Measurements from ENCODE around the gene EIF3L. TPM values are rescaled to one million over a fixed set of nuclear protein-coding genes. Genes with fewer than 3 reads are reported as not detected.
A peak's percentile ranks its signal among the peaks of the same experiment; 100 is the strongest.

EIF3L gene
- total RNA-seq, 1 donor from 2014 or later: 971 TPM

DNA sequence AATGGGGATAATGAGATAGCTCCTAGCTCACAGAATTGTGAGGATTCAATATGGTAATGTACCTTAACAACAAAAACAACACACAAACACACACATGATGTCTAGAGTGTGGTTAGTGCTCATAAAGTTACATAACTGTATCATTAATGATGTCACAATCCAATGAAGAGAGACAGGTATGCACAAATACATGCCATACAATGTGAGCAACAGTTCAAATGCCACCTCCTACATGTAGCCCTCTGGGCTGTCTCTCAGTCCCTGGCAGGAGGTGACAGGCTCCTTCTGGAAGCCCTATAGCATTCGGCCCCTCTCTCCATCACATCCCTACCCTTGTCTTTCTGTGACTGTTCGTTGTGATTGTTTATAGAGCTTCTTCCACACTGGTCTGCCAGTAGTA, 48.6 kb downstream of the EIF3L start:
- Mint-ChIP-seq H3K36me3 (no peaks in the 10 kb centered on the region), H3K27ac (peak overlapping the region; percentile 79), H3K4me3 (no peak overlapping the region), H3K4me1 (peaks cover 30% of the 10 kb centered on the region), H3K9me3 (no peaks in the 10 kb centered on the region), H3K27me3 (ENCODE audit: insufficient read depth, low read depth) (peaks cover 6% of the 10 kb centered on the region)
- H3K4me3 ChIP-seq: no peak overlapping the region
- H2AFZ ChIP-seq (replicated peaks): no peak overlapping the region
- no peaks in the 10 kb centered on the region for H3K27me3 ChIP-seq
- no peaks in the 10 kb centered on the region for H3K79me2 ChIP-seq (ENCODE audit: low read depth)
- no peaks in the 10 kb centered on the region for H3K36me3 ChIP-seq
- H3K4me2 ChIP-seq: no peak overlapping the region
- H3K9me3 ChIP-seq (ENCODE audit: low read depth): no peaks in the 10 kb centered on the region
- no peak overlapping the region for H3K27ac ChIP-seq
- no peaks in the 10 kb centered on the region for H4K20me1 ChIP-seq (ENCODE audit: low read depth)
- TF ChIP-seq, protein P1, sequence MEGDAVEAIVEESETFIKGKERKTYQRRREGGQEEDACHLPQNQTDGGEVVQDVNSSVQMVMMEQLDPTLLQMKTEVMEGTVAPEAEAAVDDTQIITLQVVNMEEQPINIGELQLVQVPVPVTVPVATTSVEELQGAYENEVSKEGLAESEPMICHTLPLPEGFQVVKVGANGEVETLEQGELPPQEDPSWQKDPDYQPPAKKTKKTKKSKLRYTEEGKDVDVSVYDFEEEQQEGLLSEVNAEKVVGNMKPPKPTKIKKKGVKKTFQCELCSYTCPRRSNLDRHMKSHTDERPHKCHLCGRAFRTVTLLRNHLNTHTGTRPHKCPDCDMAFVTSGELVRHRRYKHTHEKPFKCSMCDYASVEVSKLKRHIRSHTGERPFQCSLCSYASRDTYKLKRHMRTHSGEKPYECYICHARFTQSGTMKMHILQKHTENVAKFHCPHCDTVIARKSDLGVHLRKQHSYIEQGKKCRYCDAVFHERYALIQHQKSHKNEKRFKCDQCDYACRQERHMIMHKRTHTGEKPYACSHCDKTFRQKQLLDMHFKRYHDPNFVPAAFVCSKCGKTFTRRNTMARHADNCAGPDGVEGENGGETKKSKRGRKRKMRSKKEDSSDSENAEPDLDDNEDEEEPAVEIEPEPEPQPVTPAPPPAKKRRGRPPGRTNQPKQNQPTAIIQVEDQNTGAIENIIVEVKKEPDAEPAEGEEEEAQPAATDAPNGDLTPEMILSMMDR (IDR thresholded peaks at IDR 0.05): no peak
- TF ChIP-seq EZH2 (IDR thresholded peaks at IDR 0.05) (no peak), EZH2phosphoT487 (IDR thresholded peaks at IDR 0.05) (no peak)
- peaks cover 37% of the 10 kb centered on the region for H3F3A ChIP-seq (ENCODE audit: low read depth)
- no peak overlapping the region for H3K9ac ChIP-seq
- H3K4me1 ChIP-seq: peaks cover 38% of the 10 kb centered on the region
- no peak for DNase-seq (ENCODE audit: low spot score)

DNA sequence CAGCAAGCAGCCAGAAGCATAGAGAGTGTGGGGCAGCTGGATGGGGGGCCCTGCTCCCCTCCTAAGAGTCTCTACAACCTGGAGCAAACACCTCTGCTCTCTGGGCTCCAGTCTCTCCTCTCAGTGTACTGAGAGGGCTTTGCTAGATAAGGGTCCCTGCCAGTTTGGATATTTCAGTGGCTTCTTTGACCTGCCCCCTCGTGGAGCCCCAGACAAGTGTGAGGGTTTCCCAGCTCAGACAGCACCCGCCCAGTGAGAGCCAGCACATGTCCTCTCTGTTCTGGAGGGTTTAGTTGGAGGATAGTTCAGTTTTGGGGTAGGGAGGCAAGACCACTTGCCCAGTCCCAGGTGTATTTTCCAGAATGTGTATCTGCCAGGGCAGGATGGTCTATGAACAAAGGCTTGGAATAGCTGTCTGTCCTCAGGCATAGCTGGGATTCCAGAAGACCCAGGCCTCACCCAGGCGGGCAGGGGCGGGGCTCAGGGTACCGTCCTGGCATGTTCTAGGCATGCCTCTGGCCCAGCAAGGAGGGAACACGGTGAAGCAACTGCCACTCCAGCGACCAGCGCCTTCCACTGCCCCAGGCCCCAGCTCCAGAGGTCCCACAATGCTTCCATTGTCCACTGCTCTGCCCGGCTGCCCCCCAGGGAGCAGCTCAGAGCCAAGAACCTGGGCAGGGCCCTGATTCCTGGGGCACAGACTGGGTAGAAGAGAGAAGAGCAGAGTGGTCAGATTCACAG, 49.4 kb downstream of the EIF3L start:
- Mint-ChIP-seq H3K9me3 (no peaks in the 10 kb centered on the region), H3K36me3 (no peaks in the 10 kb centered on the region), H3K4me1 (peaks cover 27% of the 10 kb centered on the region), H3K4me3 (no peak overlapping the region), H3K27me3 (ENCODE audit: insufficient read depth, low read depth) (peaks cover 6% of the 10 kb centered on the region), H3K27ac (peak overlapping the region; percentile 79)
- no peaks in the 10 kb centered on the region for H3K36me3 ChIP-seq
- H3K27me3 ChIP-seq: no peaks in the 10 kb centered on the region
- H3K4me2 ChIP-seq: no peak overlapping the region
- no peak overlapping the region for H3K9ac ChIP-seq
- DNase-seq (ENCODE audit: low spot score): no peak
- H3K9me3 ChIP-seq (ENCODE audit: low read depth): no peaks in the 10 kb centered on the region
- TF ChIP-seq EZH2 (IDR thresholded peaks at IDR 0.05) (no peak), EZH2phosphoT487 (IDR thresholded peaks at IDR 0.05) (no peak)
- TF ChIP-seq, protein P1 (IDR thresholded peaks at IDR 0.05): no peak
- no peaks in the 10 kb centered on the region for H4K20me1 ChIP-seq (ENCODE audit: low read depth)
- no peak overlapping the region for H3K4me3 ChIP-seq
- no peaks in the 10 kb centered on the region for H3K79me2 ChIP-seq (ENCODE audit: low read depth)
- no peak overlapping the region for H2AFZ ChIP-seq (replicated peaks)
- H3K27ac ChIP-seq: no peak overlapping the region
- peaks cover 38% of the 10 kb centered on the region for H3K4me1 ChIP-seq
- peaks cover 37% of the 10 kb centered on the region for H3F3A ChIP-seq (ENCODE audit: low read depth)

DNA sequence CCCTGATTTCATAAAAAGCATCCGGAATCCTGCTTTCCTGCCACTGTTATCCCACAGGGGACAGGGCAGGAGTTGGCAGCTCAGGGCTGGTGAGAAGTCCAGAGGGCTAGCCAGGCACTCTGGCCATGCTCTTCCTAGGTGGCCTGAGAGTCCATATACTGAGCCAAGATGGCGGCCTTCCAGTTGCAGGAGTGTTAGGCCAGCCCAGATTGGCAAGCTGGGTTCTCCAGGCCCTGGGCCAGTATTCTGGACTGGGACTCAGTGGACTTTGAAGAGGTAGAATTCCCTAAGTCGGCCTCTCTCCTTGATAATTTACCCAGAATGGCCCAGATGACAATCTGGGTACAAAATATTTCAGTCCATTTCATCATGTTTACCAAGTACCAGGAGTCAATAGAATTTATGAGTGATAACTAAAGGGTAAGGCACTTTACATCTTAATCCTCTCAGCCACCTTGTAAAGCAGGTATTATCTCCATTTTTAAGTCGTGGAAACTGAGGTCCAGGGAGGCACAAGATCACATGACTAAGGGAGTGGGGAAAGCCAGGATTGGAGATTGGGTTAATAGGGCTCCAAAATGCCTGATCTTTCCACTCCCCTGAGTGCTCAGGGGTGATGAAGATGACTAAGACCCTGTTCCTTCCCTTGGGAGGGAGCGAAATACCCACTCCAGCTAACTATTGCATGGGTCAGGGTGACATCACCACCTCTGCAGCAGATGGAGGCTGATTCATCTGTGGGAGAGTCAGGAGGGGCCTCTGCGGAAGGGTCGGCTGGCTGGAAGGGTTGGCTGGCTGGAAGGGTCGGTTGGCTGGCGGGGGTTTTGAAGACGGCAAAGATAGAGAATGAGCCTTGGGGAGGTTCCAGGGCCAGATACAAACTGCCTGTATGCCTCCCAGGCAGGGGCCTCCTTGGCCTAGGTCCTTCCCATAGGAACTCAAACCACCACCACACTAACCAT, 55.6 kb downstream of the EIF3L start:
- H3K9ac ChIP-seq: no peak overlapping the region
- H3K4me1 ChIP-seq: peaks cover 15% of the 10 kb centered on the region
- DNase-seq (ENCODE audit: low spot score): no peak

More for the DNA sequence above, 55.6 kb downstream of the EIF3L start:
- H3K79me2 ChIP-seq (ENCODE audit: low read depth): peaks cover 6% of the 10 kb centered on the region
- H3K27ac ChIP-seq: no peak overlapping the region
- peak overlapping the region; percentile 95 for H2AFZ ChIP-seq (replicated peaks)
- Mint-ChIP-seq H3K27ac (peak overlapping the region; percentile 63), H3K9me3 (no peaks in the 10 kb centered on the region), H3K4me1 (peaks cover 30% of the 10 kb centered on the region), H3K27me3 (ENCODE audit: insufficient read depth, low read depth) (no peaks in the 10 kb centered on the region), H3K36me3 (peaks cover 4% of the 10 kb centered on the region), H3K4me3 (peak overlapping the region; percentile 85)
- no peak overlapping the region for H3K4me3 ChIP-seq
- peaks cover 18% of the 10 kb centered on the region for H3F3A ChIP-seq (ENCODE audit: low read depth)
- no peaks in the 10 kb centered on the region for H3K36me3 ChIP-seq
- H4K20me1 ChIP-seq (ENCODE audit: low read depth): peaks cover 6% of the 10 kb centered on the region
- no peak overlapping the region for H3K4me2 ChIP-seq
- H3K27me3 ChIP-seq: no peaks in the 10 kb centered on the region
- TF ChIP-seq, protein P1 (IDR thresholded peaks at IDR 0.05): no peak
- no peak for TF ChIP-seq EZH2phosphoT487 (IDR thresholded peaks at IDR 0.05)
- TF ChIP-seq EZH2 (IDR thresholded peaks at IDR 0.05): no peak
- no peaks in the 10 kb centered on the region for H3K9me3 ChIP-seq (ENCODE audit: low read depth)
